HCT116 (cell line): ENCODE measurements around the gene TBX4. TPM values are rescaled to one million over a fixed set of nuclear protein-coding genes. Genes with fewer than 3 reads are reported as not detected.

Source experiments
- ATAC-seq: fragments of 200-7000 bp; cut with Tn5 transposase; 2 replicates; pipeline ENCODE4 v1.9.1; 2020; ENCODE audit warnings: mild to moderate bottlenecking, moderate library complexity
- BruUV-seq: library from RNA; stranded (reverse); fragments of 400-500 nt; replicated peaks from 2 replicates; lab custom pipeline; 2021; lab: Mats Ljungman, UMichigan
- CTCF ChIA-PET: fragments of 300-600 bp; sonication (Branson Sonifier 250); formaldehyde crosslinking; loops from one replicate; lab custom pipeline; 2021; ENCODE audit warnings: antibody characterized with exemption; lab: Charles Lee
- POLR2A ChIA-PET: fragments of 300-600, 350-600 bp; sonication (Branson Sonifier 250); formaldehyde crosslinking; loops from one replicate; lab custom pipeline; 2021; ENCODE audit warnings: antibody characterized with exemption; lab: Charles Lee
- RAD21 ChIA-PET, 2 experiments: fragments of 300-600 bp; sonication (Branson Sonifier 250); formaldehyde crosslinking; loops; one replicate each; lab custom pipeline; 2023; ENCODE audit warnings: low total read pairs in 2 of 2; ENCODE audit not compliant: uncharacterized antibody in 2 of 2, unreplicated experiment in 2 of 2, low non-redundant PET in 1 of 2; lab: Charles Lee
- DNase-seq: peaks from one replicate; pipeline ENCODE4 v3.0.0-alpha.2; 2010; ENCODE audit warnings: low read depth, low spot score
- H2AFZ ChIP-seq: fragments of 200-600 bp; shearing (Covaris generic), sonication (generic); 2 replicates; pipeline ENCODE4 v1.6.1; 2017; ENCODE audit warnings: low read depth, mixed run types, mixed read lengths, antibody characterized with exemption, low read length; ENCODE audit not compliant: poor library complexity, severe bottlenecking
- H3K27ac ChIP-seq: 2 replicates; pipeline ENCODE4 v1.5.1; 2012; ENCODE audit warnings: low read depth, low read length
- H3K27me3 ChIP-seq: fragments of 200-600 bp; sonication (generic); 2 replicates; pipeline ENCODE4 v1.6.1; 2016; ENCODE audit warnings: mixed run types, low read length, mixed read lengths; ENCODE audit not compliant: insufficient read depth
- H3K36me3 ChIP-seq, 2 experiments: fragments of 200-500 bp in 1 of 2; fragments of 200-600 bp in 1 of 2; sonication (Bioruptor generic) in 1 of 2; sonication (generic) in 1 of 2; 2 replicates each; pipeline versions ENCODE4 v1.5.1 to v1.6.1; 2014 to 2016; ENCODE audit warnings: low read length in 2 of 2, inconsistent platforms in 1 of 2, mixed read lengths in 1 of 2, mixed run types in 1 of 2; ENCODE audit not compliant: insufficient read depth in 2 of 2, control insufficient read depth in 1 of 2
- H3K4me1 ChIP-seq, 2 experiments: fragments of 200-600 bp in 1 of 2; sonication (generic) in 1 of 2; 2 replicates each; pipeline versions ENCODE4 v1.5.1 to v1.6.1; 2012 to 2017; ENCODE audit warnings: low read length in 2 of 2, inconsistent platforms in 1 of 2, mild to moderate bottlenecking in 1 of 2, mixed read lengths in 1 of 2, mixed run types in 1 of 2, moderate library complexity in 1 of 2; ENCODE audit not compliant: insufficient read depth in 2 of 2, control insufficient read depth in 1 of 2
- H3K4me2 ChIP-seq: fragments of 200-600 bp; sonication (generic); 2 replicates; pipeline ENCODE4 v1.6.1; 2017; ENCODE audit warnings: mixed run types, low read length, mixed read lengths
- H3K4me3 ChIP-seq, 2 experiments: fragments of 200-600 bp in 1 of 2; sonication (generic) in 1 of 2; replicated peaks in 1 of 2; 2 replicates each; pipeline ENCODE4 v1.5.1; 2011 to 2016; ENCODE audit warnings: low read length in 2 of 2, control low read depth in 1 of 2, low read depth in 1 of 2, mild to moderate bottlenecking in 1 of 2, mixed read lengths in 1 of 2, mixed run types in 1 of 2
- H3K79me2 ChIP-seq: fragments of 200-600 bp; sonication (generic); 2 replicates; pipeline ENCODE4 v1.6.1; 2017; ENCODE audit warnings: mild to moderate bottlenecking, mixed run types, low read length, moderate library complexity, mixed read lengths; ENCODE audit not compliant: insufficient read depth
- H3K9ac ChIP-seq: fragments of 200-600 bp; sonication (generic); 2 replicates; pipeline ENCODE4 v1.6.1; 2016; ENCODE audit warnings: low read length, mixed read lengths
- H3K9me2 ChIP-seq: fragments of 200-600 bp; sonication (generic), shearing (Covaris generic); 2 replicates; pipeline ENCODE4 v1.6.1; 2017; ENCODE audit warnings: mixed run types, mild to moderate bottlenecking, moderate library complexity; ENCODE audit not compliant: insufficient read depth
- H3K9me3 ChIP-seq, 2 experiments: fragments of 200-500 bp in 1 of 2; fragments of 200-600 bp in 1 of 2; sonication (Bioruptor generic) in 1 of 2; sonication (generic) in 1 of 2; 2 replicates each; pipeline ENCODE4 v1.6.1; 2014 to 2017; ENCODE audit warnings: low read length in 2 of 2, mixed read lengths in 2 of 2, inconsistent platforms in 1 of 2, low read depth in 1 of 2, mild to moderate bottlenecking in 1 of 2, mixed run types in 1 of 2, moderate library complexity in 1 of 2; ENCODE audit not compliant: control insufficient read depth in 1 of 2, insufficient read depth in 1 of 2
- H4K20me1 ChIP-seq: fragments of 200-600 bp; sonication (generic), shearing (Covaris generic); 2 replicates; pipeline ENCODE4 v1.6.1; 2017; ENCODE audit warnings: mixed run types, mild to moderate bottlenecking, moderate library complexity; ENCODE audit not compliant: insufficient read depth
- CBX3 ChIP-seq: IDR thresholded peaks from 2 replicates; pipeline ENCODE4 v1.6.1; 2012; ENCODE audit warnings: low read depth
- CEBPB ChIP-seq: IDR thresholded peaks from 2 replicates; pipeline ENCODE4 v1.6.1; 2012; ENCODE audit warnings: low read depth
- EGR1 ChIP-seq: IDR thresholded peaks from 2 replicates; pipeline ENCODE4 v1.6.1; 2012; ENCODE audit warnings: low read depth
- FOSL1 ChIP-seq: IDR thresholded peaks from 2 replicates; pipeline ENCODE4 v1.6.1; 2012; ENCODE audit warnings: low read depth
- JUND ChIP-seq: IDR thresholded peaks from 2 replicates; pipeline ENCODE4 v1.6.1; 2012
- POLR2A ChIP-seq: IDR thresholded peaks from 2 replicates; pipeline ENCODE4 v1.7.0; 2011; ENCODE audit warnings: borderline replicate concordance; ENCODE audit not compliant: insufficient read depth, insufficient read length; ENCODE audit errors: extremely low read depth
- RAD21 ChIP-seq: IDR thresholded peaks from 2 replicates; pipeline ENCODE4 v1.6.1; 2012; ENCODE audit warnings: low read depth, mild to moderate bottlenecking
- YY1 ChIP-seq: IDR thresholded peaks from 2 replicates; pipeline ENCODE4 v1.6.1; 2011; ENCODE audit warnings: low read length, low read depth, moderate library complexity, mild to moderate bottlenecking; ENCODE audit not compliant: insufficient replicate concordance; ENCODE audit errors: extremely low read depth
- ZFX ChIP-seq: fragments of 450-650 bp; IDR thresholded peaks from 2 replicates; pipeline ENCODE4 v1.6.1; 2017
- intact Hi-C: fragments of 100-400 bp; cut with micrococcal nuclease; formaldehyde crosslinking; loops from 2 replicates; pipeline ENCODE4 v1.10.0; 2022
- total RNA-seq: library from RNA; stranded (reverse); gene quantifications from one replicate; pipeline ENCODE4 v1.2.1, GENCODE V29; 2021; ENCODE audit not compliant: unreplicated experiment
- TF ChIP-seq, protein P1 (sequence below): IDR thresholded peaks from 2 replicates; pipeline ENCODE4 v1.6.1; 2012
- TF ChIP-seq, protein P2 (sequence below), 3 experiments: fragments of 200-600 bp in 1 of 3; sonication (generic) in 1 of 3; IDR thresholded peaks in 2 of 3; conservative IDR thresholded peaks in 1 of 3; 2 replicates each; pipeline ENCODE4 v1.5.1; 2012 to 2017; ENCODE audit warnings: low read depth in 2 of 3, low read length in 2 of 3, antibody characterized with exemption in 1 of 3, borderline replicate concordance in 1 of 3, control low read depth in 1 of 3, mild to moderate bottlenecking in 1 of 3, mixed read lengths in 1 of 3, mixed run types in 1 of 3, moderate library complexity in 1 of 3; ENCODE audit not compliant: insufficient read depth in 1 of 3

TBX4 gene
- total RNA-seq, 1 experiment from 2014 or later, result 0.27 TPM

DNA sequence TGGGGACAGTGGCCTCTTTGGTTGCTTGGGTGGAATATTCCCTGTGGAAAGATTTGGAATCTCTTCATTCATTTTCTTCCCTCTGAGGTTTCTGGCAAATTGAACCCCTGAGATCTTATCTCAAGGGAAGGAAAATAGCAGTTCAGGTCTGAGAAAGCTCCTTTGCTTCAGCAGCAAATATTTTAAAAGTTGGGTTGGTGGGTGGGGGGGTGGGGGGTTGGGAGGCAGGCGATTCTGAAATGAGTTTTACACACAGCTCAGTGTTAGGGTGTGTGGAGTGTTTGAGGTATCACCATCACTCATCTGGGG lies 45.7 kb upstream of the TBX4 start (continued):
- TF ChIP-seq, protein P1, sequence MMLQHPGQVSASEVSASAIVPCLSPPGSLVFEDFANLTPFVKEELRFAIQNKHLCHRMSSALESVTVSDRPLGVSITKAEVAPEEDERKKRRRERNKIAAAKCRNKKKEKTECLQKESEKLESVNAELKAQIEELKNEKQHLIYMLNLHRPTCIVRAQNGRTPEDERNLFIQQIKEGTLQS, result no peak

DNA sequence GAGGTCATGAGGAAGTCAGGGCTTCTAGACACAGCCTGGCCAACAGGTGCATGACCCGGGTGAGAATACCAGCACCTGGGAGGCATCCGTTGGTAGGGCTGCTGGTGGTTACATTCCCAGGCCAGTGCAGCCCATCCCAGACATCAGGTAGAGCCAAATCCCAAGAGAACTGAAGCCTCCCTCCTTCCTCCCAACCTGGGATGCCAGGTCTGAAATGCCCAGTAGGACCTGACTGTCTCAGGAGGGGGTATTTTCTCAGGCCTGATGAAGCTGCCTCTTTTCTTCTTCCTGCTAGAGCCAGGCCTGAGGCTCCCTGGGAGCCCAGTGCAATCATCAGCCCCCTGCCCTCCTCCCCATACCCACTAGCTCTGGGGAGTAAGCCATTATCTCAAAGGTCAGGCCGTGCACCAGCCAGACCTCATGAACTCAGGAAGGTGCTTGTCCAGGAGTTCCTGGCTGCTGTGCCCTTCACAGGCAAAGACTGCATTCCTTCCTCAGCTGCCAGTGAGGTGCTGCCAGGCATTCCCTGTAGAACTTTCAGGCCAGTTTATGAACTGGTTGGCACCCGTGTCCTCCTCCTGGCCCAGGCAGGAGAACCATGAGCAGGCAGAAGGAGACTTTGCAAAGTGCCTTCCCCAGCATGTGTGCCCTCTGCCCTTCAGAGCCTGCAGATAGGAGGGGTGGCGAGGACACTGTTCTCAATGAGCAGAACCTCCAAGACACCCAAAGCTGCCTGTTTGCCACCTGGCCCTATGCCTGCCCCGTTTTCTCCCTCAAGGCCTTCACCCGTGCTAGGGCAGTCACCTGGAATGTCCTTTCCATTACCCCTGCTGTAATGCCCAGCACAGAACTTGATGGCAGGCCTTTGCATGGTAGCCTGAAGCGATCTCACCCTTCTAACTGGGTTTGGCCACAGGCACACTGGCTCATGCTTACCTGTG lies 45.0 kb upstream of the TBX4 start:
- no peak for DNase-seq
- no peaks in the 10 kb centered on the region for H3K36me3 ChIP-seq
- ChIA-PET CTCF (interaction anchor here (1.0 kb wide), 1 partner anchor 14 kb away, joined by 3 read pairs; no protein-coding TSS in a partner anchor), RAD21 (no interaction called here), POLR2A (no interaction called here)
- H3K9me3 ChIP-seq, result no peaks in the 10 kb centered on the region
- BruUV-seq, result no TSS peak
- no peaks in the 10 kb centered on the region for H3K79me2 ChIP-seq
- no peaks in the 10 kb centered on the region for H4K20me1 ChIP-seq
- intact Hi-C loops, result no loop called here
- peaks cover 19 to 27% of the 10 kb centered on the region in 2 experiments; a peak in 3 of 4 replicates for H3K4me1 ChIP-seq
- no peaks in the 10 kb centered on the region for H3K9me2 ChIP-seq
- no peaks in the 10 kb centered on the region for H3K27me3 ChIP-seq
- H2AFZ ChIP-seq, result no peak overlapping the region
- ATAC-seq, result no peak
- TF ChIP-seq FOSL1, result no peak
- TF ChIP-seq, protein P2, sequence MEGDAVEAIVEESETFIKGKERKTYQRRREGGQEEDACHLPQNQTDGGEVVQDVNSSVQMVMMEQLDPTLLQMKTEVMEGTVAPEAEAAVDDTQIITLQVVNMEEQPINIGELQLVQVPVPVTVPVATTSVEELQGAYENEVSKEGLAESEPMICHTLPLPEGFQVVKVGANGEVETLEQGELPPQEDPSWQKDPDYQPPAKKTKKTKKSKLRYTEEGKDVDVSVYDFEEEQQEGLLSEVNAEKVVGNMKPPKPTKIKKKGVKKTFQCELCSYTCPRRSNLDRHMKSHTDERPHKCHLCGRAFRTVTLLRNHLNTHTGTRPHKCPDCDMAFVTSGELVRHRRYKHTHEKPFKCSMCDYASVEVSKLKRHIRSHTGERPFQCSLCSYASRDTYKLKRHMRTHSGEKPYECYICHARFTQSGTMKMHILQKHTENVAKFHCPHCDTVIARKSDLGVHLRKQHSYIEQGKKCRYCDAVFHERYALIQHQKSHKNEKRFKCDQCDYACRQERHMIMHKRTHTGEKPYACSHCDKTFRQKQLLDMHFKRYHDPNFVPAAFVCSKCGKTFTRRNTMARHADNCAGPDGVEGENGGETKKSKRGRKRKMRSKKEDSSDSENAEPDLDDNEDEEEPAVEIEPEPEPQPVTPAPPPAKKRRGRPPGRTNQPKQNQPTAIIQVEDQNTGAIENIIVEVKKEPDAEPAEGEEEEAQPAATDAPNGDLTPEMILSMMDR (IDR thresholded peaks at IDR 0.05 in 2 of 3, conservative IDR thresholded peaks at IDR 0.05 in 1 of 3; ENCODE audit: borderline replicate concordance in 1 of 3, insufficient read depth in 1 of 3, low read depth in 2 of 3, low read length in 2 of 3), result no peak
- no peak for TF ChIP-seq RAD21
- no peak for TF ChIP-seq ZFX
- no peak for TF ChIP-seq EGR1
- TF ChIP-seq CEBPB, result no peak
- TF ChIP-seq YY1, result no peak
- no peak for TF ChIP-seq JUND
- no peak for TF ChIP-seq CBX3
- no peak for TF ChIP-seq POLR2A
- TF ChIP-seq, all 23 proteins: peak for 0
- Histone ChIP-seq H3K4me2 (no peak overlapping the region), H3K9ac (no peak overlapping the region), H3K27ac (no peak overlapping the region), H3K4me3 (no peak overlapping the region)
